AG04450 (cell line): ENCODE results near the gene CFB. TPM values are rescaled to one million over a fixed set of nuclear protein-coding genes. Genes with fewer than 3 reads are reported as not detected.
"Not testable (repeated sequence)": the region's sequence is repeated elsewhere in the genome, so short reads cannot be mapped to it uniquely, and the experiment has no call there.

Source experiments
- CTCF ChIA-PET: fragments of 300-600, 350-600 bp; formaldehyde crosslinking; extraction: SDS; loops from one replicate; lab custom pipeline; 2022; ENCODE audit warnings: antibody characterized with exemption, inconsistent platforms; lab: Charles Lee
- POLR2A ChIA-PET: fragments of 350-600 bp; formaldehyde crosslinking; extraction: SDS; loops from one replicate; lab custom pipeline; 2021; ENCODE audit warnings: antibody characterized with exemption, inconsistent platforms; lab: Yijun Ruan, JAX
- DNase-seq: peaks from one replicate; pipeline ENCODE4 v3.0.0-alpha.2; 2011; ENCODE audit warnings: low read depth, low spot score
- H3K27ac ChIP-seq: one replicate; pipeline ENCODE4 v1.5.1; 2012; ENCODE audit warnings: low read depth, low read length, control low read depth
- H3K27me3 ChIP-seq: one replicate; pipeline ENCODE4 v1.6.0; 2012; ENCODE audit warnings: low read length; ENCODE audit not compliant: control insufficient read depth, insufficient read depth
- H3K4me3 ChIP-seq: 2 replicates; pipeline ENCODE4 v1.5.1; 2011; ENCODE audit warnings: mild to moderate bottlenecking, low read depth, low read length, control low read depth
- H3K9me3 ChIP-seq: 2 replicates; pipeline ENCODE4 v1.5.1; 2012; ENCODE audit warnings: low read length; ENCODE audit not compliant: control insufficient read depth, insufficient read depth
- polyA plus RNA-seq: library from polyadenylated mRNA; depleted of rRNA; stranded (reverse); fragments of >200 nt; gene quantifications from 2 replicates; pipeline ENCODE4 v1.2.3, GENCODE V29; 2011; rRNA removed
- small RNA-seq: library from RNA; depleted of rRNA; stranded (forward); fragments of <200 nt; gene quantifications from one replicate; pipeline ENCODE3, GENCODE V24; 2012; ENCODE audit warnings: low read depth; ENCODE audit not compliant: insufficient read length

Gene CFB
- polyA plus RNA-seq, 1 experiment = 14.0 TPM

GRCh38 chr6:31981744-31982143, 35.8 kb downstream of the CFB start, which contains the start of gene C4A:
C4A (plus strand) TSS chr6:31982057; CDS start chr6:31982108, 51 bp downstream.
- CTCF ChIA-PET, POLR2A ChIA-PET, H3K4me3 ChIP-seq, H3K27ac ChIP-seq, H3K27me3 ChIP-seq, DNase-seq, H3K9me3 ChIP-seq: not testable (repeated sequence)

DNA sequence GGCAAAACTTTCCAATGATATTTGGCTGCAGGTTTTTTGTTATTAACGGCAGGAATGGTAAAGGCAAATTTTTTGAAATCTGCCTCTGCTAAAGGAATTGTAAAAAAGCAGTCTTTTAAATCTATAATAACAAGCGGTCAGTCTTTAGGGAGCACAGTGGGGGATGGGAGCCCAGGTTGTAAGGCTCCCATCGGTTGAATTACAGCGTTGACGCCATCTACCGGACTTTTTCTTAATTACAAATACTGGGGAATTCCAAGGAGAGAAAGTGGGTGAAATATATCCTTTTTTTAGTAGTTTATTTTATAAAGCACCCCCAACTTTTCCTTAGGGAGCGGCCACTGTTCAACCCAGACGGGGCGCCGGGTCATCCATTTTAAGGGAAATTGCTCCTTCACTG, 43.5 kb downstream of the CFB start:
- CTCF ChIA-PET, H3K27me3 ChIP-seq, POLR2A ChIA-PET, DNase-seq, H3K9me3 ChIP-seq, H3K27ac ChIP-seq, H3K4me3 ChIP-seq: not testable (repeated sequence)

DNA sequence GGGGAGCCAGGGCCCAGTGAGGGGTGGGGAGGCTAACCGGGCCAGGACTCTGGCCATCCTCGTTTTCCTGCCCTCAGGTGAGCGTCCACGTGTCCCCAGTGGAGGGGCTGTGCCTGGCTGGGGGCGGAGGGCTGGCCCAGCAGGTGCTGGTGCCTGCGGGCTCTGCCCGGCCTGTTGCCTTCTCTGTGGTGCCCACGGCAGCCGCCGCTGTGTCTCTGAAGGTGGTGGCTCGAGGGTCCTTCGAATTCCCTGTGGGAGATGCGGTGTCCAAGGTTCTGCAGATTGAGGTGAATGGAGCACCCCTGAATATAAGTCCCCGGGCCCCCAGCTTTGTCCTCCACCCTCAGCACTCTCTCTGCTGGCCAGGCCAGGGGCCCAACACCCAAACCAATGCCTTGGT, 48.5 kb downstream of the CFB start:
- POLR2A ChIA-PET, DNase-seq, H3K27ac ChIP-seq, H3K4me3 ChIP-seq, H3K27me3 ChIP-seq, CTCF ChIA-PET, H3K9me3 ChIP-seq: not testable (repeated sequence)

DNA sequence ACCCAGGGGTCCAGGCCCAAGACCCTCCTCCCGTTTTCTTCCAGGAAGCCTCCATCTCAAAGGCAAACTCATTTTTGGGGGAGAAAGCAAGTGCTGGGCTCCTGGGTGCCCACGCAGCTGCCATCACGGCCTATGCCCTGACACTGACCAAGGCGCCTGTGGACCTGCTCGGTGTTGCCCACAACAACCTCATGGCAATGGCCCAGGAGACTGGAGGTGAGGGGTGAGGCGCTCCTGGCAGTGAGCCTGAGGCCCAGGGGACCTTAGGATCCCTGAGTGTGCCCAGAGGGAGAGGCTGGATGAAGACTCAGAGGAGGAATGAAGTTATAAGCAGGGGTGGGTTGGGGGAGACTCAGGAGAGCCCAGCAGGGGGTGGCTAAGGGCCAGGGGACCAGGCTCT, 50.5 kb downstream of the CFB start:
- POLR2A ChIA-PET, DNase-seq, H3K27me3 ChIP-seq, H3K4me3 ChIP-seq, H3K27ac ChIP-seq, H3K9me3 ChIP-seq, CTCF ChIA-PET: not testable (repeated sequence)

Small RNA genes lying within 50 kb of the gene (small RNA-seq; reads per million reads assigned to genes)
- gene AL645922.1 = not detected

Other genes with a start within 250 kb of the CFB start
- 34.0 and 36.3 TPM in 2 replicates for gene ABHD16A, start 242.8 kb upstream of the CFB start, polyA plus RNA-seq
- not detected in 2 replicates for gene LY6G6F, start 239.2 kb upstream of the CFB start, polyA plus RNA-seq
- gene LY6G6D, start 230.7 kb upstream of the CFB start, polyA plus RNA-seq = not detected in 2 replicates
- not detected in 2 replicates for gene LY6G6C, start 224.3 kb upstream of the CFB start, polyA plus RNA-seq
- not detected in 2 replicates for gene MPIG6B, start 222.7 kb upstream of the CFB start, polyA plus RNA-seq
- 44.4 and 59.1 TPM in 2 replicates for gene DDAH2, start 216.8 kb upstream of the CFB start, polyA plus RNA-seq
- gene CLIC1, start 209.6 kb upstream of the CFB start, polyA plus RNA-seq = 466 and 531 TPM in 2 replicates
- 6.4 and 7.2 TPM in 2 replicates for gene MSH5, start 206.1 kb upstream of the CFB start, polyA plus RNA-seq
- gene SAPCD1, start 183.4 kb upstream of the CFB start, polyA plus RNA-seq = 0.24 and 0.88 TPM in 2 replicates
- 0.10 and 0.32 TPM in 2 replicates for gene VWA7, start 168.8 kb upstream of the CFB start, polyA plus RNA-seq
- gene VARS1, start 150.3 kb upstream of the CFB start, polyA plus RNA-seq = 16.0 and 23.9 TPM in 2 replicates
- gene LSM2, start 139.1 kb upstream of the CFB start, polyA plus RNA-seq = 34.2 and 38.3 TPM in 2 replicates
- gene HSPA1L, start 130.8 kb upstream of the CFB start, polyA plus RNA-seq = 1.1 and 1.2 TPM in 2 replicates
- gene HSPA1A, start 130.6 kb upstream of the CFB start, polyA plus RNA-seq = 46.6 and 50.4 TPM in 2 replicates
- 31.9 TPM in 2 replicates for gene HSPA1B, start 118.4 kb upstream of the CFB start, polyA plus RNA-seq
- 39.0 and 49.4 TPM in 2 replicates for gene NEU1, start 83.3 kb upstream of the CFB start, polyA plus RNA-seq
- gene SLC44A4, start 67.1 kb upstream of the CFB start, polyA plus RNA-seq = 0.04 and 0.12 TPM in 2 replicates
- gene EHMT2, start 48.4 kb upstream of the CFB start, polyA plus RNA-seq = 23.8 and 28.5 TPM in 2 replicates
- gene ZBTB12, start 44.0 kb upstream of the CFB start, polyA plus RNA-seq = 2.4 and 4.3 TPM in 2 replicates
- 1.5 and 1.9 TPM in 2 replicates for gene C2, start 18.4 kb upstream of the CFB start, polyA plus RNA-seq
- 51.4 and 55.7 TPM in 2 replicates for gene NELFE, start 12.9 kb downstream of the CFB start, polyA plus RNA-seq
- 26.0 and 30.4 TPM in 2 replicates for gene SKIC2, start 13.1 kb downstream of the CFB start, polyA plus RNA-seq
- gene DXO, start 26.0 kb downstream of the CFB start, polyA plus RNA-seq = 11.4 and 14.9 TPM in 2 replicates
- gene C4A, start 36.0 kb downstream of the CFB start, polyA plus RNA-seq = 7.5 and 7.6 TPM in 2 replicates
- gene C4B, start 68.7 kb downstream of the CFB start, polyA plus RNA-seq = 5.8 and 7.8 TPM in 2 replicates
- gene CYP21A2, start 92.3 kb downstream of the CFB start, polyA plus RNA-seq = 0.05 and 0.06 TPM in 2 replicates
- gene TNXB, start 163.2 kb downstream of the CFB start, polyA plus RNA-seq = 0.25 and 0.35 TPM in 2 replicates
- 39.2 and 60.0 TPM in 2 replicates for gene ATF6B, start 182.2 kb downstream of the CFB start, polyA plus RNA-seq
- 3.1 and 3.8 TPM in 2 replicates for gene FKBPL, start 184.2 kb downstream of the CFB start, polyA plus RNA-seq
- 0.27 and 0.47 TPM in 2 replicates for gene PRRT1, start 205.8 kb downstream of the CFB start, polyA plus RNA-seq
- gene PPT2, start 208.0 kb downstream of the CFB start, polyA plus RNA-seq = 12.6 and 14.1 TPM in 2 replicates
- 2.5 and 2.8 TPM in 2 replicates for gene EGFL8, start 218.5 kb downstream of the CFB start, polyA plus RNA-seq
- gene AGPAT1, start 230.0 kb downstream of the CFB start, polyA plus RNA-seq = 97.1 and 116 TPM in 2 replicates
- gene RNF5, start 232.3 kb downstream of the CFB start, polyA plus RNA-seq = 33.3 TPM in 2 replicates
- 2.4 and 2.6 TPM in 2 replicates for gene AGER, start 238.2 kb downstream of the CFB start, polyA plus RNA-seq
- gene PBX2, start 244.1 kb downstream of the CFB start, polyA plus RNA-seq = 56.5 and 59.2 TPM in 2 replicates
- 4.7 and 6.0 TPM in 2 replicates for gene GPSM3, start 246.5 kb downstream of the CFB start, polyA plus RNA-seq